ENCODE measurements around the gene TELO2. TPM values are rescaled to one million over a fixed set of nuclear protein-coding genes. Genes with fewer than 3 reads are reported as not detected.
A peak's percentile ranks its signal among the peaks of the same experiment; 100 is the strongest.

The TELO2 gene
- total RNA-seq, 4 donors from 2014 or later: 34.5 to 105 (median 82.4) TPM

- H3K27ac ChIP-seq: no peak overlapping the region
- H3K4me1 ChIP-seq: no peaks in the 10 kb centered on the region
- no peak overlapping the region for H3K4me3 ChIP-seq
- no peaks in the 10 kb centered on the region for H3K9me3 ChIP-seq
- H3K36me3 ChIP-seq: peaks cover 0 to 48% (median 0%) of the 10 kb centered on the region in 3 donors
- DNase-seq: no peak
- H3K27me3 ChIP-seq: no peaks in the 10 kb centered on the region
- TF ChIP-seq CTCF (IDR thresholded peaks at IDR 0.05): no peak
- no peak for TF ChIP-seq POLR2A (IDR thresholded peaks at IDR 0.05)
Observed at GRCh38 chr16:1505912-1506311, 12.8 kb downstream of the TELO2 start.

GRCh38 chr16:1506494-1507213 is 13.5 kb downstream of the TELO2 start:
- Histone ChIP-seq H3K27ac (no peak overlapping the region), H3K4me3 (no peak overlapping the region), H3K9me3 (no peaks in the 10 kb centered on the region), H3K27me3 (no peaks in the 10 kb centered on the region), H3K4me1 (no peaks in the 10 kb centered on the region), H3K36me3 (peaks cover 0 to 41% (median 0%) of the 10 kb centered on the region in 3 donors)
- no peak for DNase-seq
- TF ChIP-seq CTCF (IDR thresholded peaks at IDR 0.05) (no peak), POLR2A (IDR thresholded peaks at IDR 0.05) (no peak)

- Histone ChIP-seq H3K36me3 (peaks cover 0 to 21% (median 0%) of the 10 kb centered on the region in 3 donors), H3K27me3 (no peaks in the 10 kb centered on the region), H3K9me3 (no peaks in the 10 kb centered on the region), H3K4me3 (no peak overlapping the region), H3K4me1 (no peaks in the 10 kb centered on the region), H3K27ac (no peak overlapping the region)
- no peak for DNase-seq
- TF ChIP-seq CTCF (IDR thresholded peaks at IDR 0.05) (no peak), POLR2A (IDR thresholded peaks at IDR 0.05) (no peak)
Observed at GRCh38 chr16:1508494-1509187, 15.5 kb downstream of the TELO2 start.

GRCh38 chr16:1509307-1510221 is 16.4 kb downstream of the TELO2 start:
- no peak for DNase-seq
- H3K4me1 ChIP-seq: no peaks in the 10 kb centered on the region
- H3K9me3 ChIP-seq: peaks cover 0 to 5% (median 0%) of the 10 kb centered on the region in 4 donors
- H3K27ac ChIP-seq: peak overlapping the region in 2 of 4 donors; percentile 39 to 44
- no peaks in the 10 kb centered on the region for H3K27me3 ChIP-seq
- TF ChIP-seq CTCF (IDR thresholded peaks at IDR 0.05) (no peak), POLR2A (IDR thresholded peaks at IDR 0.05) (no peak)
- H3K4me3 ChIP-seq: no peak overlapping the region
- peaks cover 0 to 20% (median 0%) of the 10 kb centered on the region in 3 donors for H3K36me3 ChIP-seq

- TF ChIP-seq POLR2A (IDR thresholded peaks at IDR 0.05) (no peak), CTCF (IDR thresholded peaks at IDR 0.05) (no peak)
- H3K27me3 ChIP-seq: no peaks in the 10 kb centered on the region
- H3K27ac ChIP-seq: peak overlapping the region in 2 of 4 donors; percentile 39 to 44
- peaks cover 0 to 5% (median 0%) of the 10 kb centered on the region in 4 donors for H3K9me3 ChIP-seq
- peaks cover 0 to 19% (median 0%) of the 10 kb centered on the region in 3 donors for H3K36me3 ChIP-seq
- H3K4me1 ChIP-seq: no peaks in the 10 kb centered on the region
- DNase-seq: no peak
- H3K4me3 ChIP-seq: no peak overlapping the region
Observed at GRCh38 chr16:1510272-1510671, 17.1 kb downstream of the TELO2 start.

Data from Peyer's patch (tissue), 4 donors.